BLaER1 treated with 17β-estradiol and CSF1 and Interleukin-3, amounts not matched to agents 10 nM and 100 nM (cell line): Measurements from ENCODE around the gene DDX27.

ENCODE experiments used
- H3K27ac ChIP-seq, 11 experiments: shearing (Covaris generic); formaldehyde crosslinking; 2 replicates each; pipeline ENCODE4 v1.8.1; 2022
- H3K27me3 ChIP-seq, 11 experiments: shearing (Covaris generic); formaldehyde crosslinking; 2 replicates each; pipeline ENCODE4 v1.8.1; 2022
- H3K36me3 ChIP-seq, 11 experiments: shearing (Covaris generic); formaldehyde crosslinking; 2 replicates each; pipeline ENCODE4 v1.8.1; 2022
- H3K4me1 ChIP-seq, 10 experiments: shearing (Covaris generic); formaldehyde crosslinking; 2 replicates each; pipeline ENCODE4 v1.8.1; 2022
- H3K4me2 ChIP-seq, 11 experiments: shearing (Covaris generic); formaldehyde crosslinking; 2 replicates each; pipeline ENCODE4 v1.8.1; 2022
- H3K4me3 ChIP-seq, 10 experiments: shearing (Covaris generic); formaldehyde crosslinking; 2 replicates each; pipeline ENCODE4 v1.8.1; 2022
- H3K9ac ChIP-seq, 11 experiments: shearing (Covaris generic); formaldehyde crosslinking; 2 replicates each; pipeline ENCODE4 v1.8.1; 2022
- H3K9me3 ChIP-seq, 11 experiments: shearing (Covaris generic); formaldehyde crosslinking; replicated peaks in 1 of 11; 2 replicates each; pipeline ENCODE4 v1.8.1; 2022
- H4K20me1 ChIP-seq, 11 experiments: shearing (Covaris generic); formaldehyde crosslinking; 2 replicates each; pipeline ENCODE4 v1.8.1; 2022
- Cebpa-rat ChIP-seq, 11 experiments: shearing (Covaris generic); IDR thresholded peaks; 2 replicates each; pipeline ENCODE4 v1.8.1; 2022

The DDX27 gene

GRCh38 chr20:49234831-49235230 is 15.6 kb downstream of the DDX27 start:
- no peak for TF ChIP-seq Cebpa-rat (IDR thresholded peaks at IDR 0.05)
- Histone ChIP-seq H3K27me3 (no peaks in the 10 kb centered on the region), H3K9me3 (no peaks in the 10 kb centered on the region), H3K36me3 (peaks cover 83 to 98% (median 92%) of the 10 kb centered on the region in 11 experiments), H3K4me3 (no peak overlapping the region), H4K20me1 (peaks cover 0 to 58% (median 15%) of the 10 kb centered on the region in 11 experiments; a peak in 10 of 22 replicates), H3K4me2 (no peak overlapping the region), H3K4me1 (peaks cover 18 to 24% (median 22%) of the 10 kb centered on the region in 10 experiments), H3K27ac (no peak overlapping the region), H3K9ac (no peak overlapping the region)

- Histone ChIP-seq H3K36me3 (peaks cover 93 to 100% (median 97%) of the 10 kb centered on the region in 11 experiments), H3K9ac (0 out of 22 replicates have a peak overlapping the region, but pooled peaks of 1 of the 11 experiments have one; percentile 16), H3K4me2 (no peak overlapping the region), H3K9me3 (no peaks in the 10 kb centered on the region), H3K4me3 (no peak overlapping the region), H4K20me1 (peaks cover 0 to 56% (median 15%) of the 10 kb centered on the region in 11 experiments; a peak in 11 of 22 replicates), H3K4me1 (peaks cover 3 to 9% (median 7%) of the 10 kb centered on the region in 10 experiments), H3K27ac (no peak overlapping the region), H3K27me3 (no peaks in the 10 kb centered on the region)
- no peak for TF ChIP-seq Cebpa-rat (IDR thresholded peaks at IDR 0.05)
These were observed 17.1 kb downstream of the DDX27 start for GRCh38 chr20:49236301-49236700.

- Histone ChIP-seq H3K9ac (no peak overlapping the region), H3K4me2 (no peak overlapping the region), H3K9me3 (no peaks in the 10 kb centered on the region), H3K4me1 (no peaks in the 10 kb centered on the region), H4K20me1 (peaks cover 0 to 68% (median 22%) of the 10 kb centered on the region in 11 experiments; a peak in 11 of 22 replicates), H3K27me3 (no peaks in the 10 kb centered on the region), H3K27ac (no peak overlapping the region), H3K36me3 (peaks cover 96 to 100% (median 99%) of the 10 kb centered on the region in 11 experiments), H3K4me3 (no peak overlapping the region)
- no peak for TF ChIP-seq Cebpa-rat (IDR thresholded peaks at IDR 0.05)
These were observed 18.3 kb downstream of the DDX27 start for GRCh38 chr20:49237531-49237930.

GRCh38 chr20:49245921-49246740 is 26.9 kb downstream of the DDX27 start:
- H3K4me2 ChIP-seq, result no peak overlapping the region
- no peaks in the 10 kb centered on the region for H3K9me3 ChIP-seq
- H3K9ac ChIP-seq, result no peak overlapping the region
- H3K27ac ChIP-seq, result no peak overlapping the region
- peaks cover 43 to 95% (median 72%) of the 10 kb centered on the region in 11 experiments; a peak in 21 of 22 replicates for H4K20me1 ChIP-seq
- H3K4me3 ChIP-seq, result no peak overlapping the region
- H3K36me3 ChIP-seq, result peaks cover 98 to 100% (median 100%) of the 10 kb centered on the region in 11 experiments
- peaks cover 15 to 24% (median 20%) of the 10 kb centered on the region in 10 experiments for H3K4me1 ChIP-seq
- TF ChIP-seq Cebpa-rat (IDR thresholded peaks at IDR 0.05), result no peak
- no peaks in the 10 kb centered on the region for H3K27me3 ChIP-seq

- H3K27ac ChIP-seq, result peak overlapping the region in 8 of 11 experiments; percentile 5 to 48 (median 30); a peak in 13 of 22 replicates
- H3K9me3 ChIP-seq, result no peaks in the 10 kb centered on the region
- H3K4me2 ChIP-seq, result peak overlapping the region; percentile 22 to 77 (median 61); a peak in 18 of 22 replicates
- peak overlapping the region in 8 of 11 experiments; percentile 6 to 26 (median 22); a peak in 8 of 22 replicates for H3K9ac ChIP-seq
- no peak for TF ChIP-seq Cebpa-rat (IDR thresholded peaks at IDR 0.05)
- H3K4me1 ChIP-seq, result peaks cover 15 to 24% (median 20%) of the 10 kb centered on the region in 10 experiments
- H3K27me3 ChIP-seq, result no peaks in the 10 kb centered on the region
- H4K20me1 ChIP-seq, result peaks cover 43 to 93% (median 75%) of the 10 kb centered on the region in 11 experiments; a peak in 21 of 22 replicates
- H3K4me3 ChIP-seq, result no peak overlapping the region
- peaks cover 98 to 100% (median 100%) of the 10 kb centered on the region in 11 experiments for H3K36me3 ChIP-seq
These were observed 28.0 kb downstream of the DDX27 start for GRCh38 chr20:49247169-49247723.

- H4K20me1 ChIP-seq, result peaks cover 43 to 89% (median 72%) of the 10 kb centered on the region in 11 experiments; a peak in 21 of 22 replicates
- no peaks in the 10 kb centered on the region for H3K27me3 ChIP-seq
- H3K4me1 ChIP-seq, result peaks cover 15 to 24% (median 20%) of the 10 kb centered on the region in 10 experiments
- H3K9ac ChIP-seq, result peak overlapping the region in 10 of 11 experiments; percentile 6 to 46 (median 22); a peak in 13 of 22 replicates
- TF ChIP-seq Cebpa-rat (IDR thresholded peaks at IDR 0.05), result no peak
- H3K4me3 ChIP-seq, result no peak overlapping the region
- H3K27ac ChIP-seq, result peak overlapping the region in 8 of 11 experiments; percentile 5 to 48 (median 30); a peak in 13 of 22 replicates
- peak overlapping the region; percentile 22 to 77 (median 61); a peak in 21 of 22 replicates for H3K4me2 ChIP-seq
- H3K36me3 ChIP-seq, result peaks cover 98 to 100% (median 100%) of the 10 kb centered on the region in 11 experiments
- no peaks in the 10 kb centered on the region for H3K9me3 ChIP-seq
These were observed 28.6 kb downstream of the DDX27 start for GRCh38 chr20:49247792-49248191.

- no peaks in the 10 kb centered on the region for H3K9me3 ChIP-seq
- peak overlapping the region in 5 of 11 experiments; percentile 15 to 48 (median 32); a peak in 11 of 22 replicates for H3K27ac ChIP-seq
- H3K4me3 ChIP-seq, result no peak overlapping the region
- peak overlapping the region in 9 of 11 experiments; percentile 6 to 46 (median 22); a peak in 11 of 22 replicates for H3K9ac ChIP-seq
- TF ChIP-seq Cebpa-rat (IDR thresholded peaks at IDR 0.05), result no peak
- peaks cover 15 to 24% (median 20%) of the 10 kb centered on the region in 10 experiments for H3K4me1 ChIP-seq
- H4K20me1 ChIP-seq, result peaks cover 43 to 89% (median 69%) of the 10 kb centered on the region in 11 experiments; a peak in 21 of 22 replicates
- H3K27me3 ChIP-seq, result no peaks in the 10 kb centered on the region
- H3K36me3 ChIP-seq, result peaks cover 98 to 100% (median 100%) of the 10 kb centered on the region in 11 experiments
- peak overlapping the region; percentile 22 to 77 (median 61); a peak in 21 of 22 replicates for H3K4me2 ChIP-seq
These were observed 29.1 kb downstream of the DDX27 start for GRCh38 chr20:49248301-49248700.

- H3K36me3 ChIP-seq, result peaks cover 98 to 100% (median 100%) of the 10 kb centered on the region in 11 experiments
- H3K4me2 ChIP-seq, result peak overlapping the region in 7 of 11 experiments; percentile 36 to 77 (median 68); a peak in 6 of 22 replicates
- peak overlapping the region in 3 of 11 experiments; percentile 15 to 48 (median 46); a peak in 5 of 22 replicates for H3K27ac ChIP-seq
- H3K9me3 ChIP-seq, result no peaks in the 10 kb centered on the region
- TF ChIP-seq Cebpa-rat (IDR thresholded peaks at IDR 0.05), result no peak
- H3K4me1 ChIP-seq, result peaks cover 14 to 24% (median 19%) of the 10 kb centered on the region in 10 experiments
- no peak overlapping the region for H3K4me3 ChIP-seq
- H3K9ac ChIP-seq, result peak overlapping the region in 2 of 11 experiments; percentile 21 to 24; a peak in 3 of 22 replicates
- no peaks in the 10 kb centered on the region for H3K27me3 ChIP-seq
- H4K20me1 ChIP-seq, result peaks cover 43 to 87% (median 64%) of the 10 kb centered on the region in 11 experiments; a peak in 21 of 22 replicates
These were observed 29.9 kb downstream of the DDX27 start for GRCh38 chr20:49248879-49249665.
